HFFc6 (cell line): ENCODE data around the gene ATP13A2. TPM values are rescaled to one million over a fixed set of nuclear protein-coding genes. Genes with fewer than 3 reads are reported as not detected.

Experiments
- DNase-seq: peaks from one replicate; pipeline ENCODE4 v3.0.0-alpha.2; 2018
- H3K27ac Mint-ChIP-seq: 2 replicates; pipeline ENCODE4 v1.8.0; 2020; ENCODE audit warnings: mild to moderate bottlenecking, mixed read lengths
- H3K27me3 Mint-ChIP-seq: 2 replicates; pipeline ENCODE4 v1.8.0; 2021; ENCODE audit warnings: mild to moderate bottlenecking, moderate library complexity, mixed read lengths; ENCODE audit not compliant: insufficient read depth
- H3K36me3 Mint-ChIP-seq: 2 replicates; pipeline ENCODE4 v1.8.0; 2021; ENCODE audit warnings: low read depth, mixed read lengths
- H3K4me1 Mint-ChIP-seq: 2 replicates; pipeline ENCODE4 v1.8.0; 2020; ENCODE audit warnings: low read depth, mixed read lengths
- H3K4me3 Mint-ChIP-seq: 2 replicates; pipeline ENCODE4 v1.8.0; 2020; ENCODE audit warnings: mild to moderate bottlenecking, moderate library complexity, mixed read lengths
- H3K9me3 Mint-ChIP-seq: 2 replicates; pipeline ENCODE4 v1.8.0; 2020; ENCODE audit warnings: mild to moderate bottlenecking, mixed read lengths
- total RNA-seq, 6 experiments: library from RNA; stranded (reverse); fragmentation: NEBNext Ultra II Directional; extraction: Animal tissue kit (Norgen Biotek cat#: 25700); gene quantifications; 2 replicates in 1 of 6; 3 replicates in 5 of 6; pipeline ENCODE4 v1.2.3, GENCODE V29; 2021
- TF ChIP-seq, protein P1 (sequence below): fragments of 200-600 bp; sonication (generic); IDR thresholded peaks from 2 replicates; pipeline ENCODE4 v1.5.0; 2021; ENCODE audit warnings: antibody characterized with exemption, mild to moderate bottlenecking

Gene ATP13A2
- total RNA-seq, 6 experiments from 2014 or later, result 26.8 to 33.6 (median 29.4) TPM

DNA sequence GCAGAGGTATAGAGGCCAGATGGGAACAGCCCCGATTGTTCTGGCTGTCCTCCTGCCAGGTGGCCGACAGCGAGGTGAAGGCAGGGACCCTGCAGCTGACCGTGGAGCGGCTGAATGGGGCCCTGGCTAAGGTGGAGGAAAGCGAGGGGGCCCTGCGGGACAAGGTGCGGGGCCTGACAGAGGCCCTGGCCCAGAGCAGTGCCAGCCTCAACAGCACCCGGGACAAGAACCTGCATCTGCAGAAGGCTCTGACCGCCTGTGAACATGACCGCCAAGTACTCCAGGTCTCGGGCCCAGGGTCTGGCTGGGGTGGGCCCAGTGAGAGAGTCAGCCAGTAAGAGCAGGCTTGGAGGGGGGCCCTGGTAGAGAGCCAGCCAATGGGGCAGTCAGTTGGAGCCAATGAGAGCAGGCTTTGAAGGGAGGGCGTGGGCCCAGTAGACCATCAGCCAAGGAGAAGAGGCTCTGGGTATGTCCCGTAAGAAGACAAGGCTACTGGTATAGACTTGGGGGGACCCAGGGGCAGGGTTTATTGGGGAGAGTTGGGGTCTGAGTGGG, 42.6 kb downstream of the ATP13A2 start:
- no peaks in the 10 kb centered on the region; the same call in 1 of the 2 replicates for H3K36me3 Mint-ChIP-seq
- DNase-seq, result no peak
- TF ChIP-seq, protein P1, sequence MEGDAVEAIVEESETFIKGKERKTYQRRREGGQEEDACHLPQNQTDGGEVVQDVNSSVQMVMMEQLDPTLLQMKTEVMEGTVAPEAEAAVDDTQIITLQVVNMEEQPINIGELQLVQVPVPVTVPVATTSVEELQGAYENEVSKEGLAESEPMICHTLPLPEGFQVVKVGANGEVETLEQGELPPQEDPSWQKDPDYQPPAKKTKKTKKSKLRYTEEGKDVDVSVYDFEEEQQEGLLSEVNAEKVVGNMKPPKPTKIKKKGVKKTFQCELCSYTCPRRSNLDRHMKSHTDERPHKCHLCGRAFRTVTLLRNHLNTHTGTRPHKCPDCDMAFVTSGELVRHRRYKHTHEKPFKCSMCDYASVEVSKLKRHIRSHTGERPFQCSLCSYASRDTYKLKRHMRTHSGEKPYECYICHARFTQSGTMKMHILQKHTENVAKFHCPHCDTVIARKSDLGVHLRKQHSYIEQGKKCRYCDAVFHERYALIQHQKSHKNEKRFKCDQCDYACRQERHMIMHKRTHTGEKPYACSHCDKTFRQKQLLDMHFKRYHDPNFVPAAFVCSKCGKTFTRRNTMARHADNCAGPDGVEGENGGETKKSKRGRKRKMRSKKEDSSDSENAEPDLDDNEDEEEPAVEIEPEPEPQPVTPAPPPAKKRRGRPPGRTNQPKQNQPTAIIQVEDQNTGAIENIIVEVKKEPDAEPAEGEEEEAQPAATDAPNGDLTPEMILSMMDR, result no peak
- no peak overlapping the region for H3K27ac Mint-ChIP-seq
- H3K4me1 Mint-ChIP-seq, result peaks cover 20% of the 10 kb centered on the region
- H3K9me3 Mint-ChIP-seq, result no peaks in the 10 kb centered on the region
- H3K4me3 Mint-ChIP-seq, result no peak overlapping the region
- H3K27me3 Mint-ChIP-seq, result peaks cover 4% of the 10 kb centered on the region; the same call in 1 of the 2 replicates

- Mint-ChIP-seq H3K27me3 (peaks cover 4% of the 10 kb centered on the region; the same call in 1 of the 2 replicates), H3K4me1 (peaks cover 20% of the 10 kb centered on the region), H3K27ac (no peak overlapping the region), H3K36me3 (no peaks in the 10 kb centered on the region; the same call in 1 of the 2 replicates), H3K9me3 (no peaks in the 10 kb centered on the region), H3K4me3 (no peak overlapping the region)
- TF ChIP-seq, protein P1, result no peak
- no peak for DNase-seq
Observed at GRCh38 chr1:16968372-16968771, 43.4 kb downstream of the ATP13A2 start.

- TF ChIP-seq, protein P1, result no peak
- DNase-seq, result no peak
- Mint-ChIP-seq H3K4me1 (peaks cover 20% of the 10 kb centered on the region), H3K4me3 (no peak overlapping the region), H3K27ac (no peak overlapping the region), H3K9me3 (no peaks in the 10 kb centered on the region), H3K27me3 (peaks cover 4% of the 10 kb centered on the region; the same call in 1 of the 2 replicates), H3K36me3 (no peaks in the 10 kb centered on the region; the same call in 1 of the 2 replicates)
Observed at GRCh38 chr1:16967962-16968361, 43.8 kb downstream of the ATP13A2 start.

DNA sequence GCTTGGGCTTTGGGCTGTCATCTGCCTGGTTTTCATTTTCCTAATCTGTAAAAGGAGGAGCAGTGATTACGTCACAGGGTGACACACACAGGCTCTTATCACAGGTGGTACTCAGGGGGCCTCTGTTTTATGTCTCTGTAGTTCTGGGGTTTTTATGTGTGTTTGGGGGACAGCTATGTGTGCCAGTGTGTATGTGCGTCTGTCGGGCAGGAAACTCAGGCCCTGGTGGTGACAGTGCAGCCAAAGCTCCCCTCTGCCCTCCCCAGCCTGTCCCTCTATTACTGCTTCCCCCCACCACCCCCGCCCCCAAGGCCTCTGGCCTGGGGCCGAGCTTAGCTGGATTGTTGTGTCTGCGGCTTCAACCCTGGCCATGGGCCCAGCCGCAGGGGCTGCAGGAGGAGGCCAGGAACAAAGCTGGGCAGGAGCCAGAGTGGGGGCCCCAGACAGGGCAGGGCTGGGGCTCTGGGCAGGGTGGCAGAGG, 44.6 kb downstream of the ATP13A2 start:
- Mint-ChIP-seq H3K4me1 (peaks cover 13% of the 10 kb centered on the region), H3K27me3 (peaks cover 4% of the 10 kb centered on the region; the same call in 1 of the 2 replicates), H3K4me3 (no peak overlapping the region), H3K27ac (no peak overlapping the region), H3K9me3 (no peaks in the 10 kb centered on the region), H3K36me3 (no peaks in the 10 kb centered on the region; the same call in 1 of the 2 replicates)
- DNase-seq, result no peak
- TF ChIP-seq, protein P1, result no peak

- no peak for DNase-seq
- TF ChIP-seq, protein P1, result no peak
- Mint-ChIP-seq H3K4me1 (peaks cover 14% of the 10 kb centered on the region), H3K36me3 (no peaks in the 10 kb centered on the region; the same call in 1 of the 2 replicates), H3K9me3 (no peaks in the 10 kb centered on the region), H3K4me3 (no peak overlapping the region), H3K27me3 (peaks cover 4% of the 10 kb centered on the region; the same call in 1 of the 2 replicates), H3K27ac (no peak overlapping the region)
Observed at GRCh38 chr1:16966282-16966681, 45.4 kb downstream of the ATP13A2 start.
